ENCODE measurements around the gene MT1B.

The MT1B gene

GRCh38 chr16:56689171-56689570 is 37.5 kb downstream of the MT1B start:
- no peak for DNase-seq

GRCh38 chr16:56690420-56691122 is 38.9 kb downstream of the MT1B start:
- no peak for DNase-seq

GRCh38 chr16:56691885-56692284 is 40.2 kb downstream of the MT1B start:
- no peak for DNase-seq

- no peak for DNase-seq
Observed at GRCh38 chr16:56695246-56695645, 43.6 kb downstream of the MT1B start.

- no peak for DNase-seq
Observed at GRCh38 chr16:56697456-56698155, 45.9 kb downstream of the MT1B start.

GRCh38 chr16:56700195-56700594 is 48.5 kb downstream of the MT1B start:
- no peak for DNase-seq

GRCh38 chr16:56700631-56701030 is 48.9 kb downstream of the MT1B start:
- no peak for DNase-seq

GRCh38 chr16:56701534-56701933 is 49.8 kb downstream of the MT1B start:
- DNase-seq: no peak

Measured in NCI-H2029 treated with DMSO at 0.1 percent for 48 hours (cell line).